NT2/D1 (cell line): Measurements from ENCODE around the gene BFSP1.

ENCODE experiments used
- SUZ12 ChIP-seq: IDR thresholded peaks from 2 replicates; pipeline ENCODE4 v1.6.1; 2011; ENCODE audit not compliant: insufficient read length, insufficient read depth; ENCODE audit errors: extremely low read depth
- YY1 ChIP-seq: IDR thresholded peaks from 2 replicates; pipeline ENCODE4 v1.6.1; 2011; ENCODE audit not compliant: insufficient read length, insufficient read depth
- ZNF274 ChIP-seq: IDR thresholded peaks from 2 replicates; pipeline ENCODE4 v1.6.1; 2011; ENCODE audit warnings: mild to moderate bottlenecking, low read depth, low read length

DNA sequence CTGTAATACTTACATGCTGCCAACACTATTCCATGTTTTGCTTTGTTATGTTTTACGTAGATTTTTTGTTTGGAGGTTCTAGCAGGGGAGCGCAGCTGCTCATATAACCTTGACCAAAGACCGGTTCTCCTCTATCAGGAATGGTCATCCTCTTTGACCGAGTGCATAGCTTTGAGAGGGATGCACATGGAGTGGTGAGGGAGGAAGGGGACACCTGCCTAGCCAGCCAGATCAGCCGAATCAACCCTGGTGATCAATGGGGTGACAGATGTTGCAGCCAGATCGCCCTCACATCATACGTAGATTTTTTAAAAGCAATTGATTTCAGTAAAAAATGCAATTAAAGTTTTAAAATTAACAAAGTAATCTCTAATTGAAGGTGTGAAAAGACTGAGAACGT is 45.0 kb upstream of the BFSP1 start:
- TF ChIP-seq YY1 = no peak
- no peak for TF ChIP-seq ZNF274
- TF ChIP-seq SUZ12 = no peak
